GM12878 (cell line): ENCODE data around the gene ARHGAP20. TPM values are rescaled to one million over a fixed set of nuclear protein-coding genes. Genes with fewer than 3 reads are reported as not detected.

Source experiments
- ATAC-seq: fragments of 200-7000 bp; cut with Tn5 transposase; 3 replicates; pipeline ENCODE4 v1.9.1; 2020; ENCODE audit warnings: mild to moderate bottlenecking, moderate library complexity
- BruUV-seq: library from RNA; stranded (reverse); fragments of 400-500 nt; replicated peaks from 2 replicates; lab custom pipeline; 2021; lab: Mats Ljungman, UMichigan
- CTCF ChIA-PET: fragments of 300-600 bp; sonication (Branson Sonifier 250); formaldehyde crosslinking; extraction: SDS; loops from one replicate; lab custom pipeline; 2021; ENCODE audit warnings: inconsistent platforms; lab: Yijun Ruan, JAX
- POLR2A ChIA-PET: fragments of 350-600 bp; formaldehyde crosslinking; extraction: SDS; loops from one replicate; lab custom pipeline; 2021; ENCODE audit warnings: inconsistent platforms; lab: Charles Lee
- RAD21 ChIA-PET: fragments of 300-600 bp; sonication (Branson Sonifier 250); formaldehyde crosslinking; loops from one replicate; lab custom pipeline; 2023; ENCODE audit warnings: antibody characterized with exemption; ENCODE audit not compliant: unreplicated experiment; lab: Charles Lee
- SMC1A ChIA-PET: fragments of 300-600 bp; sonication (Branson Sonifier 250); formaldehyde crosslinking; loops from one replicate; lab custom pipeline; 2023; ENCODE audit not compliant: unreplicated experiment, uncharacterized antibody; lab: Charles Lee
- DNase-seq: peaks from one replicate; pipeline ENCODE4 v3.0.0-alpha.2; 2011; ENCODE audit warnings: low read depth, low spot score
- FAIRE-seq: peaks from 3 replicates; lab custom pipeline; 2011; peaks lifted over from hg19 to GRCh38; lab: Jason Lieb, UNC
- H2AFZ ChIP-seq: 2 replicates; pipeline ENCODE4 v1.6.0; 2011; ENCODE audit warnings: low read depth, low read length, control low read depth; ENCODE audit not compliant: control insufficient read depth
- H3K27ac ChIP-seq: 2 replicates; pipeline ENCODE4 v1.5.1; 2011; ENCODE audit warnings: control low read depth; ENCODE audit not compliant: control insufficient read depth, insufficient read depth
- H3K27me3 ChIP-seq, 2 experiments: replicated peaks in 1 of 2; 2 replicates each; pipeline versions ENCODE4 v1.6.0 to v1.6.1; 2011; ENCODE audit warnings: low read length in 1 of 2; ENCODE audit not compliant: control insufficient read depth in 2 of 2, insufficient read depth in 2 of 2
- H3K36me3 ChIP-seq, 2 experiments: 2 replicates each; pipeline ENCODE4 v1.5.1; 2011; ENCODE audit warnings: low read length in 1 of 2; ENCODE audit not compliant: control insufficient read depth in 2 of 2, insufficient read depth in 2 of 2
- H3K4me1 ChIP-seq: 2 replicates; pipeline ENCODE4 v1.6.1; 2011; ENCODE audit warnings: mild to moderate bottlenecking, low read length, moderate library complexity, mixed read lengths; ENCODE audit not compliant: control insufficient read depth, insufficient read depth
- H3K4me2 ChIP-seq: 2 replicates; pipeline ENCODE4 v1.6.0; 2011; ENCODE audit warnings: control low read depth; ENCODE audit not compliant: control insufficient read depth, insufficient read depth
- H3K4me3 ChIP-seq: fragments of 200-600 bp; sonication (generic); 2 replicates; pipeline ENCODE4 v1.5.1; 2016
- H3K79me2 ChIP-seq: 2 replicates; pipeline ENCODE4 v1.6.0; 2011; ENCODE audit warnings: low read length; ENCODE audit not compliant: control insufficient read depth, insufficient read depth
- H3K9ac ChIP-seq: 2 replicates; pipeline ENCODE4 v1.8.0; 2011; ENCODE audit warnings: low read length, control low read depth, mixed read lengths; ENCODE audit not compliant: control insufficient read depth, insufficient read depth
- H3K9me3 ChIP-seq: replicated peaks from 3 replicates; pipeline ENCODE4 v1.5.1; 2011; ENCODE audit warnings: mild to moderate bottlenecking, low read length; ENCODE audit not compliant: control insufficient read depth, insufficient read depth
- H4K20me1 ChIP-seq: 2 replicates; pipeline ENCODE4 v1.6.0; 2011; ENCODE audit not compliant: control insufficient read depth, insufficient read depth
- FOXK2 ChIP-seq: fragments of 450-650 bp; IDR thresholded peaks from 2 replicates; pipeline ENCODE4 v1.6.1; 2017; ENCODE audit warnings: mild to moderate bottlenecking, moderate library complexity
- NR2C2 ChIP-seq: IDR thresholded peaks from 2 replicates; pipeline ENCODE4 v1.6.1; 2011; ENCODE audit warnings: borderline replicate concordance, low read depth; ENCODE audit not compliant: control insufficient read depth, insufficient read length
- RAD51 ChIP-seq: fragments of 450-650 bp; IDR thresholded peaks from 2 replicates; pipeline ENCODE4 v1.6.1; 2016; ENCODE audit warnings: moderate library complexity, mild to moderate bottlenecking, inconsistent platforms
- RFX5 ChIP-seq: IDR thresholded peaks from 2 replicates; pipeline ENCODE4 v1.6.1; 2011; ENCODE audit warnings: low read depth, low read length, improper control_type of control experiment
- SREBF2 ChIP-seq: IDR thresholded peaks from 2 replicates; pipeline ENCODE4 v1.6.1; 2012; ENCODE audit warnings: mild to moderate bottlenecking, low read length
- WGBS: methylation state at CpG from one replicate; pipeline ENCODE4 v1.1.6; 2016; ENCODE audit warnings: low lambda C conversion rate; ENCODE audit not compliant: insufficient replicate concordance, insufficient coverage; ENCODE audit errors: missing lambda C conversion rate; 5-methylcytosine and 5-hydroxymethylcytosine counted together
- in situ Hi-C: fragments of 300-500 bp; cut with MboI; formaldehyde crosslinking; loops from 9 replicates; pipeline ENCODE4 v1.14.3; 2018; ENCODE audit warnings: mixed read lengths
- intact Hi-C: fragments of 100-400 bp; cut with micrococcal nuclease; formaldehyde crosslinking; loops from one replicate; pipeline ENCODE4 v1.14.2; 2022; ENCODE audit not compliant: unreplicated experiment
- polyA plus RNA-seq, 11 experiments: library from polyadenylated mRNA; depleted of rRNA in 4 of 11; unstranded in 6 of 11; stranded (reverse) in 5 of 11; fragments of >200 nt; fragmentation: Nextera tagmentation in 4 of 11; fragmentation: Illumina TruSeq in 1 of 11; extraction: Ambion mirVana in 4 of 11; extraction: Trizol in 1 of 11; gene quantifications; 1 replicate in 1 of 11; 2 replicates in 10 of 11; pipeline versions ENCODE4 v1.2.1 to v1.2.3, GENCODE V29; 2011 to 2016; ENCODE audit warnings: inconsistent platforms in 2 of 11, missing spikeins in 2 of 11, low read depth in 1 of 11
- total RNA-seq, 4 experiments: library from RNA; depleted of rRNA in 3 of 4; stranded (reverse); fragments of >200 nt in 3 of 4; fragmentation: Illumina TruSeq in 1 of 4; extraction: Trizol in 1 of 4; gene quantifications; 2 replicates each; pipeline versions ENCODE4 v1.2.1 to v1.2.3, GENCODE V29; 2013 to 2021
- TF ChIP-seq, protein P1 (sequence below): fragments of 150-350 bp; IDR thresholded peaks from 2 replicates; pipeline ENCODE4 v1.6.1; 2014; ENCODE audit warnings: mild to moderate bottlenecking, low read depth, low read length

ARHGAP20 gene
- total and polyA plus RNA-seq, 10 of the 15 experiments (the other 5 are each of a cell fraction or from before 2014, with no cell fraction given) = 0.01 TPM; not detected in 9

DNA sequence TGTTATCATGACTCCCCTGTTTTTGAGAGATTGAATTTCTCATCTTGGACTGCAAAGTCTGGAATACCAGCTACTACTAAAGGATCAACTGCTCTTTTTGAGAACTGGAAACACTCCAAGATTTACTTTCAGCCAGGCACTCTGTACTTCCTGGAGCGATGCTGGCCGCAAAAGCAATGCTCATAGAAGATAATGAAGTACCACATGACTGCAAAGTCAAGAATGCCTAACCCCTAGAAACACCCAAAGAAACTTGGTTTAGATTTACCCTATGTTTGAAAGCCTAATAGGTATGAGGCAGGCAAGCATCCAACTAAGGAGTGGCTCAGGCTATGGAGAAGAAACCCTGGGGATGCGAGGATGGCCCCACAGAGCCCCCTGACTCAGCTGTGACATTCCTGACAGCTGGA is 47.7 kb upstream of the ARHGAP20 start:
- Histone ChIP-seq H3K4me1 (no peaks in the 10 kb centered on the region), H4K20me1 (no peaks in the 10 kb centered on the region), H3K9me3 (no peaks in the 10 kb centered on the region), H3K4me2 (no peak overlapping the region), H3K36me3 (no peaks in the 10 kb centered on the region), H3K9ac (no peak overlapping the region), H3K4me3 (no peak overlapping the region), H2AFZ (no peak overlapping the region), H3K79me2 (no peaks in the 10 kb centered on the region), H3K27ac (no peak overlapping the region), H3K27me3 (no peaks in the 10 kb centered on the region)
- POLR2A ChIA-PET = no interaction called here
- RAD21 ChIA-PET = interaction anchor here (1.0 kb wide), 1 partner anchor 130 kb away, joined by 3 read pairs; no protein-coding TSS in a partner anchor
- CTCF ChIA-PET = no interaction called here
- intact Hi-C loops (no loop called here), in situ Hi-C loops (no loop called here)
- FAIRE-seq (no peak), DNase-seq (no peak), ATAC-seq (no peak)
- WGBS = 3% methylated on average over 3 of the region's 3 CpGs
- TF ChIP-seq, protein P1, sequence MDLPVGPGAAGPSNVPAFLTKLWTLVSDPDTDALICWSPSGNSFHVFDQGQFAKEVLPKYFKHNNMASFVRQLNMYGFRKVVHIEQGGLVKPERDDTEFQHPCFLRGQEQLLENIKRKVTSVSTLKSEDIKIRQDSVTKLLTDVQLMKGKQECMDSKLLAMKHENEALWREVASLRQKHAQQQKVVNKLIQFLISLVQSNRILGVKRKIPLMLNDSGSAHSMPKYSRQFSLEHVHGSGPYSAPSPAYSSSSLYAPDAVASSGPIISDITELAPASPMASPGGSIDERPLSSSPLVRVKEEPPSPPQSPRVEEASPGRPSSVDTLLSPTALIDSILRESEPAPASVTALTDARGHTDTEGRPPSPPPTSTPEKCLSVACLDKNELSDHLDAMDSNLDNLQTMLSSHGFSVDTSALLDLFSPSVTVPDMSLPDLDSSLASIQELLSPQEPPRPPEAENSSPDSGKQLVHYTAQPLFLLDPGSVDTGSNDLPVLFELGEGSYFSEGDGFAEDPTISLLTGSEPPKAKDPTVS = no peak
- no peak for TF ChIP-seq FOXK2
- no peak for TF ChIP-seq SREBF2
- TF ChIP-seq NR2C2 = no peak
- no peak for TF ChIP-seq RFX5
- no peak for TF ChIP-seq RAD51
- no TSS peak for BruUV-seq
- SMC1A ChIA-PET = interaction anchor here (1.2 kb wide), 2 partner anchors 9 to 100 kb away, joined by 3 to 5 read pairs; no protein-coding TSS in a partner anchor
